AG04450 (cell line): ENCODE measurements around the gene NAA38. TPM values are rescaled to one million over a fixed set of nuclear protein-coding genes. Genes with fewer than 3 reads are reported as not detected.

Experiments used
- CTCF ChIA-PET: fragments of 300-600, 350-600 bp; formaldehyde crosslinking; extraction: SDS; loops from one replicate; lab custom pipeline; 2022; ENCODE audit warnings: antibody characterized with exemption, inconsistent platforms; lab: Charles Lee
- POLR2A ChIA-PET: fragments of 350-600 bp; formaldehyde crosslinking; extraction: SDS; loops from one replicate; lab custom pipeline; 2021; ENCODE audit warnings: antibody characterized with exemption, inconsistent platforms; lab: Yijun Ruan, JAX
- DNase-seq: peaks from one replicate; pipeline ENCODE4 v3.0.0-alpha.2; 2011; ENCODE audit warnings: low read depth, low spot score
- H3K27ac ChIP-seq: one replicate; pipeline ENCODE4 v1.5.1; 2012; ENCODE audit warnings: low read depth, low read length, control low read depth
- H3K27me3 ChIP-seq: one replicate; pipeline ENCODE4 v1.6.0; 2012; ENCODE audit warnings: low read length; ENCODE audit not compliant: control insufficient read depth, insufficient read depth
- H3K4me3 ChIP-seq: 2 replicates; pipeline ENCODE4 v1.5.1; 2011; ENCODE audit warnings: mild to moderate bottlenecking, low read depth, low read length, control low read depth
- H3K9me3 ChIP-seq: 2 replicates; pipeline ENCODE4 v1.5.1; 2012; ENCODE audit warnings: low read length; ENCODE audit not compliant: control insufficient read depth, insufficient read depth
- CTCF ChIP-seq: IDR thresholded peaks from 2 replicates; pipeline ENCODE4 v1.5.1; 2011; ENCODE audit warnings: low read depth, low read length, control low read depth, inconsistent platforms
- polyA plus RNA-seq: library from polyadenylated mRNA; depleted of rRNA; stranded (reverse); fragments of >200 nt; gene quantifications from 2 replicates; pipeline ENCODE4 v1.2.3, GENCODE V29; 2011

The NAA38 gene
- polyA plus RNA-seq, 1 experiment = 49.3 TPM

- no peak overlapping the region for H3K4me3 ChIP-seq
- no peak for TF ChIP-seq CTCF
- no peak overlapping the region for H3K27ac ChIP-seq
- ChIA-PET POLR2A (interaction anchor here (0.6 kb wide), 1 partner anchor 269 kb away, joined by 3 read pairs; no protein-coding TSS in a partner anchor), CTCF (interaction anchor here (0.9 kb wide), 1 partner anchor 19 kb away, joined by 3 read pairs; no protein-coding TSS in a partner anchor)
- no peak for DNase-seq
- no peaks in the 10 kb centered on the region for H3K27me3 ChIP-seq
- H3K9me3 ChIP-seq = no peaks in the 10 kb centered on the region; the same call in 1 of the 2 replicates
Measured at GRCh38 chr17:7853691-7854038, 3.7 kb downstream of the NAA38 start.

- TF ChIP-seq CTCF = no peak
- no peak overlapping the region for H3K4me3 ChIP-seq
- CTCF ChIA-PET = interaction anchor here (0.9 kb wide), 1 partner anchor 18 kb away, joined by 3 read pairs; no protein-coding TSS in a partner anchor
- no peak for DNase-seq
- no peak overlapping the region for H3K27ac ChIP-seq
- no peaks in the 10 kb centered on the region; the same call in 1 of the 2 replicates for H3K9me3 ChIP-seq
- POLR2A ChIA-PET = interaction anchor here (0.6 kb wide), 1 partner anchor 269 kb away, joined by 3 read pairs; no protein-coding TSS in a partner anchor
- H3K27me3 ChIP-seq = no peaks in the 10 kb centered on the region
Measured at GRCh38 chr17:7852919-7853690, 4.3 kb downstream of the NAA38 start.

- CTCF ChIA-PET = no interaction called here
Measured at GRCh38 chr17:7852262-7852670, 5.1 kb downstream of the NAA38 start.

GRCh38 chr17:7851438-7852261 lies 5.7 kb downstream of the NAA38 start:
- TF ChIP-seq CTCF = peak; percentile 90
- DNase-seq = no peak
- H3K4me3 ChIP-seq = no peak overlapping the region
- CTCF ChIA-PET = interaction anchor here (0.6 to 1.3 kb wide), 3 partner anchors 11 to 108 kb away, joined by 3 to 5 read pairs (median 3); no protein-coding TSS in a partner anchor
- H3K27ac ChIP-seq = no peak overlapping the region
- POLR2A ChIA-PET = no interaction called here
- H3K27me3 ChIP-seq = no peaks in the 10 kb centered on the region
- H3K9me3 ChIP-seq = no peaks in the 10 kb centered on the region; the same call in 1 of the 2 replicates

More at GRCh38 chr17:7852262-7852670, 5.1 kb downstream of the NAA38 start:
- no peak for DNase-seq
- Histone ChIP-seq H3K4me3 (no peak overlapping the region), H3K9me3 (no peaks in the 10 kb centered on the region; the same call in 1 of the 2 replicates), H3K27ac (no peak overlapping the region), H3K27me3 (no peaks in the 10 kb centered on the region)
- POLR2A ChIA-PET = no interaction called here
- TF ChIP-seq CTCF = no peak
